IPS-NIHi7 (cell line): ENCODE measurements around the gene SHKBP1.
"Not testable (repeated sequence)": the region's sequence is repeated elsewhere in the genome, so short reads cannot be mapped to it uniquely, and the experiment has no call there.

ENCODE experiments used
- DNase-seq: peaks from one replicate; pipeline ENCODE4 v3.0.0; 2012; ENCODE audit warnings: mixed read lengths; ENCODE audit errors: extremely low spot score

SHKBP1 gene

DNA sequence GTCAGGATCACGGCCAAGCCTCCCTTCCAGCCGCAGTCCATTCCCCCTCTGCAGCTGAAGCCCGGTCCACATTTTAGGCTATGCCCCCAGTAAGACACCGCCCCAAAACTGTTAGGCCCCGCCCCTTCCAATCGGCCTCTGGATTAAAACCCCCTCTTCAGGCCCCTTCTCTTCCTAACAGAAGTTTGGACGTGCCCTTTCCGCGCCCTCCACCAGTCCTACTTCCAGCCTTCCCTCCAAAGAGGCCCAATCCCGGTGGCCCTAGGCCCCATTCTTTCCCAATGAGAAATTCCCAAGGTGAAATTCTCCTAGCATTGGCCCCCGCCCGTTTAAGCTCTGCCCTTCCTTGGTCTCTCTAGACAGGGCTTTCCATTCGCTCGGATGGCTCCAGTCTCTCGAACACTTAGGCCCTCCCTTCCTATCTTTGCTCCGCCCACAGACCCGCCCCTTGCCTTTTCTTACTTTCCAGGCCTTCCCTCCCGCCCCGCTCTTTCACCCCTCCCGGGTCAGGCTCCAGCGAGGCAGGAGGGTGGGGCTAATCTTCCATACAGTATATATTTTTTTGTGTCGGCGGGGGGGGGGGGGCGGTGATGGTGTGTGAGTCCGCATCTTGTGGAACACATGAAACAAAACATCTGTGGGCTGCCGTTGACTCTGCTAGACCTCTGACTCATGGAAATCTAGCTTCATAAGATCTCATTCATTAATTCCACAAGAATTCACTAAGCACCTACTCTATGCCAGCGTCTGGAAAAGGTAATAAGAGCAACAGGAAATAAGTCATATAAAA lies 38.1 kb downstream of the SHKBP1 start:
- DNase-seq: peak; percentile 89

DNA sequence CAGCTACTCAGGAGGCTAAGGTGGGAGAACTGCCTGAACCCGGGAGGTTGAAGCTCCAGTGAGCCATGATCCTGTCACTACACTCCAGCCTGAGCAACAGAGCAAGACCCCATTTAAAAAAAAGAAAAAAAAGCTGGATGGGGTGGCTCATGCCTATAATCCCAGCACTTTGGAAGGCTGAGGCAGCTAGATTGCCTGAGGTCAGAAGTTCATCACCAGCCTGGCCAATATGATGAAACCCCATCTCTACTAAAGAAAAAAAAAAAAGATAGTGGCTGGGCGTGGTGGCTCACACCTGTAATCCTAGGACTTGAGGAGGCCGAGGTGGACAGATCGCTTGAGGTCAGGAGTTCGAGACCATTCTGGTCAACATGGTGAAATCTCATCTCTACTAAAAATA lies 39.5 kb downstream of the SHKBP1 start:
- DNase-seq: no peak

DNA sequence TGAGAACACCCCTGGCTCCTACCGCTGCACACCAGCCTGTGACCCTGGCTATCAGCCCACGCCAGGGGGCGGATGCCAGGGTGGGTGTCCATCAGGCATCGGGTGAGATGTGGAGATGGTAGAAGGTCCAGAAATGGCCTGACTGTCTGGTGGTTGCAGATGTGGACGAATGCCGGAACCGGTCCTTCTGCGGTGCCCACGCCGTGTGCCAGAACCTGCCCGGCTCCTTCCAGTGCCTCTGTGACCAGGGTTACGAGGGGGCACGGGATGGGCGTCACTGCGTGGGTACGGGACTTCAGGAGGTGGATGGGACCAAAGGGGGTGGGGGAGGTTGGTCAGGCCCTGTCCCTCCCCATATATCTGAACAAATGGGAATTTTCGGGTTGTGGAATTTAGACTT lies 40.3 kb downstream of the SHKBP1 start:
- no peak for DNase-seq

DNA sequence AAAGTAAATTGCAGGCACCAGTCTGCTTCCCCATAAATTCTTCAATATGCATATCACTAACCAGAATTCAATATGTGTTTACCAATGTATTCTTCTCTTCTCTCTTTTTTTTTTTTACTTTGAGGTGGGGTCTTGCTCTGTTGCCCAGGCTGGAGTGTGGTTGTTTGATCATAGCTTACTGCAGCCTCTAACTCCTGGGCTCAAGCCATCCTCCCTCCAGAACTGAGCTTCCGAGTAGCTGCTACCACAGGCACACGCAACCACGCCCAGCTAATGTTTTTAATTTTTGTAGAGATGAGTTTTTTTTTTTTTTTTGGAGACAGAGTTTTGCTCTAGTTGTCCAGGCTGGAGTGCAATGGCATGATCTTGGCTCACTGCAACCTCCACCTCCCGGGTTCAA lies 41.3 kb downstream of the SHKBP1 start:
- no peak for DNase-seq

DNA sequence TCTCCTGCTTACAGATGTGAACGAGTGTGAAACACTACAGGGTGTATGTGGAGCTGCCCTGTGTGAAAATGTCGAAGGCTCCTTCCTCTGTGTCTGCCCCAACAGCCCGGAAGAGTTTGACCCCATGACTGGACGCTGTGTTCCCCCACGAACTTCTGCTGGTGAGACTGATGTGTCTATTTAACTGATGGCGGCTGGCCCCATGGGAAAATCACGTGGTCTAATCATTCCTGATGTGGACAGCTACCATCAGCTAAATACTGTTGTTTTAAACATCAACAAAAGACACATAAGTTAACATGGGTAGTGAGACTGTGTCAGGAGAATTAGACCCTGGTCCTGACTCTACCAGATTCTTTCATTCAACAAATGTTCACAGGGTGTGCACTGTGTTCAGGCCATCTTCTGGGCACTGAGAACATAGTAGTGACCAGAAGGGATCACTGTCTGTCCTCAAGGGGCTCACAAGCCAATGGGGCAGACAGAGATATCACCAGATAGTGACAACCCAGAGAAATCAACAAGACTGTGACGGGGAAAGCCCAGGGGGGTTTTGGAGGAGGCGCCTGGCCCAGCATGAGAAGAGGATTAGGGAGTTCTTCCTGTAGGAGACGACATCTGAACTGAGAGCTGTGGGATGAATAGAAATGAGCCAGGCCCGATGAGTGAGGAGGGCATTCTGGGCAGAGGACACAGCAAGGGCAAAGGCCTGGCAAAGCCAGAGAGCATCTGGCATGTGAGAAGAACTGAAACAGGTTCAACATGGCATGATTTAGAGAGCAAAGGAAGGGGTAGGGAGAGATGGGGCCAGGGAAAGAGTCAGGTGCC lies 42.9 kb downstream of the SHKBP1 start:
- DNase-seq: no peak

DNA sequence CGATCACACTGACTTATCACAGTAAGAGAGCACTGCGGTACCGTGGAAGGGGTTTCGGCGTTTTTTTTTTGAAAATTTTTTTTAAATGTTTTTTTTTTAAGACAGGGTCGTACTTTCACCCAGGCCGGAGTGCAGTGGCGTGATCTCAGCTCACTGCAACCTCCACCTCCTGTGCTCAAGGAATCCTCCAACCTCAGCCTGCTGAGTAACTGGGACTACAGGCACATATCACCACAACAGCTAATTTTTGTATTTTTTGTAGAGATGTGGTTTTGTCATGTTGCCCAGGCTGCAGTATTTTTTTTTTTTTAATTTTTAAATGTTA lies 43.5 kb downstream of the SHKBP1 start:
- no peak for DNase-seq

DNA sequence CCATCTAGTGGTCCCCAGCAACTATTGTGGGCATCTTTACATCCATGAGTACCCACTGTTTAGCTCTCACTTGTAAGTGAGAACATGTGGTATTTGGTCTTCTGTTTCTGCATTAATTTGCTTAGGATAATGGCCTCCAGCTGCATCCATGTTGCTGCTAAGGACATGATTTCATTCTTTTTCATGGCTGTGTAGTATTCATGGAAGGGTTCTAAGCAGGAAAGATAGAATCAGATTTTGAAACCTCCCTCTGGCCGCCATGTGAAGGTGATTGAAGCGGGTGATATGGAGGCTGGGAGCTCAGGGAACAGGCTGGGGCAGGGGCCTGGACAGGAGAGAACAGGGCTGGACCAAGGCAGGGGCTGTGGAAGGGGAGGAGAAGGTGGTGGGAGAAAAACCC lies 44.6 kb downstream of the SHKBP1 start:
- DNase-seq: no peak

DNA sequence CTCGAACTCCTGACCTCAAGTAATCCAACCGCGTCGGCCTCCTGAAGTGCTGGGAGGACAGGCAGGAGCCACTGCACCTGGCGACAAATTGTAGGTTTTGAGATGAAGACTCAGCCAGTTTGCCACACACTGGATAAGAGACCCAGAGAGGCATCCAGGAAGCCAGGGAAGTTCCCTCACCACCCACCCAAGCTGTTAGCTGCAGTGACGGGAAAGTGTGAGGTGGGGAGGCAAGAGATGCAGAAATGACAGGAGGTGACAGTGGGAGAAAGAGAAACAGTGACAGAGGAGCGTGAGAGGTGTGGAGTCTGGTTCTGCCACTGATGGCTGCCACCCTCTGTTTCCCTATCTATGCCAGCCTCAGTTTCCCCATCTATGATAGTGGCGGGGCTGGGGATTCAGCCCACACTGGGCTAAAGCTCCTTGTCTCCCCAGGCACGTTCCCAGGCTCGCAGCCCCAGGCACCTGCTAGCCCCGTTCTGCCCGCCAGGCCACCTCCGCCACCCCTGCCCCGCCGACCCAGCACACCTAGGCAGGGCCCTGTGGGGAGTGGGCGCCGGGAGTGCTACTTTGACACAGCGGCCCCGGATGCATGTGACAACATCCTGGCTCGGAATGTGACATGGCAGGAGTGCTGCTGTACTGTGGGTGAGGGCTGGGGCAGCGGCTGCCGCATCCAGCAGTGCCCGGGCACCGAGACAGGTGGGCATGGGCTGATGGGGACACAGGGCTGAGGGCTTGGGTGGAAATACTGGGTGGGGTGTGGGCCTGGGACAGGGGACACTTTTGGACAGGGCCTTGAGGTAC lies 45.5 kb downstream of the SHKBP1 start:
- no peak for DNase-seq

DNA sequence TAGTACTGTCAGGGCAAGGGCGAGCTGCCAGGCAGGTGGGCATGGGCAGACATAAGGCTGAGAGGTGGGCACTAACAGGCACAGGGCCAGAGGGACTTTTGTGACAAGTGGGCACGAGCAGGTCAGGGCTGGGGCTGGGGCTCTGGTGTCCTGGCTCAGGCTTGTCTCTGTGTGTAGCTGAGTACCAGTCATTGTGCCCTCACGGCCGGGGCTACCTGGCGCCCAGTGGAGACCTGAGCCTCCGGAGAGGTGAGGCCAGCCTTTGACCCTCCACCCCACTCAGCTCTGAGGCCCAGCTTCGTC lies 46.1 kb downstream of the SHKBP1 start:
- no peak for DNase-seq

DNA sequence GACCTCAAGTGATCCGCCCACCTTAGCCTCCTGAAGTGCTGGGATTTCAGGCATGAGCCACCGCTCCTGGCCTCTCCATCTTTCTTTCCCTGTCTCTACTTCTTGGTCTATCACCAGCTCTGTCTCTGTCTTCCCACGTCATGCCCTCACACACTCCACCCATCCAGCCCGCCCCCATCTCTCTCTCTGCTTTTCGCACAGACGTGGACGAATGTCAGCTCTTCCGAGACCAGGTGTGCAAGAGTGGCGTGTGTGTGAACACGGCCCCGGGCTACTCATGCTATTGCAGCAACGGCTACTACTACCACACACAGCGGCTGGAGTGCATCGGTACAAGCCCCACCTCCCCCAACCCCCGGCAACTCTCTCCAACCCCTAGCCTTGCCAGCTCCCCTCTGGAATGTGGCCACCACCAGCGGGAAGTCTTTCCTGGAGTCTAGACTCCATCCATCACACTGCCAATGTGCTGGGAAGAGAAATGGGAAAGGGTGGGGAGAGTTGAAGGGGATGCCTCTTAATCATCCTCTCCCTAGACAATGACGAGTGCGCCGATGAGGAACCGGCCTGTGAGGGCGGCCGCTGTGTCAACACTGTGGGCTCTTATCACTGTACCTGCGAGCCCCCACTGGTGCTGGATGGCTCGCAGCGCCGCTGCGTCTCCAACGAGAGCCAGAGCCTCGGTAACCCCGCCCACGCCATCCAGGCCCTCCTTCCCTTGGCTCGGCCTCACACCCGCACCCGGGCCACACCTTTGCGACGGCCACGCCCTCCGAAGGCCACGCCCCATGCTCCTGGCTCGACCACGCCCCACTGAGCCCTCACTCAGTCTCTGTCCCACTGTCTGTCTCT lies 47.0 kb downstream of the SHKBP1 start:
- peak; percentile 98 for DNase-seq

DNA sequence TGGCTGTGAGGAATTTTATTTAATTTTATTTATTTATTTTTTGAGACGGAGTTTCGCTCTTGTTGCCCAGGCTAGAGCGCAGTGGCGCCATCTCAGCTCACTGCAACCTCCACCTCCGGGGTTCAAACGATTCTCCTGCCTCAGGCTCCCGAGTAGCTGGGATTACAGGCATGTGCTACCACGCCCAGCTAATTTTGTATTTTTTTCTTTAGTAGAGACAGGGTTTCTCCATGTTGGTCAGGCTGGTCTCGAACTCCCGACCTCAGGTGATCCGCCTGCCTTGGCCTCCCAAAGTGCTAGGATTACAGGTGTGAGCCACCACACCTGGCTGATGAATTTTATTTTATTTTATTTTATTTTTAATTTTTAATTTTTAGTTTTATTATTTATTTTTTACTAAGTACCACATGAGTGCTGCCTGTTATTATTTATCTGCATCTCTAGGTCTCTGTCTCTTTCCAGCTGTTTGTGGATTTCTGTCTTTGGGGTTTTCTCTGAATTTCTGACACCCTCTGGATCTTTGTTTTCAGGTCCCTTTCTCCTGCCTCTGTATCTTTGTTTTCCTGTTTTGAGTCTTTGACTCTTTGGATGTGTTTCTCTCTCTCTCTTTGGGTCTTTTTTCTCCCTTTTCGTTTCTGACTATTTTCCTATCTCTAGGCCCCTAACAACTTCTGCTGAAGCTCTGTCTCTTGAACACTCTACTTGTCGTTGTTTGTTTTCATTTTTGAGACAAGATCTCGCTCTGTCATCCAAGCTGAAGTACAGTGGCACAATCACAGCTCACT lies 47.9 kb downstream of the SHKBP1 start:
- DNase-seq: not testable (repeated sequence)

DNA sequence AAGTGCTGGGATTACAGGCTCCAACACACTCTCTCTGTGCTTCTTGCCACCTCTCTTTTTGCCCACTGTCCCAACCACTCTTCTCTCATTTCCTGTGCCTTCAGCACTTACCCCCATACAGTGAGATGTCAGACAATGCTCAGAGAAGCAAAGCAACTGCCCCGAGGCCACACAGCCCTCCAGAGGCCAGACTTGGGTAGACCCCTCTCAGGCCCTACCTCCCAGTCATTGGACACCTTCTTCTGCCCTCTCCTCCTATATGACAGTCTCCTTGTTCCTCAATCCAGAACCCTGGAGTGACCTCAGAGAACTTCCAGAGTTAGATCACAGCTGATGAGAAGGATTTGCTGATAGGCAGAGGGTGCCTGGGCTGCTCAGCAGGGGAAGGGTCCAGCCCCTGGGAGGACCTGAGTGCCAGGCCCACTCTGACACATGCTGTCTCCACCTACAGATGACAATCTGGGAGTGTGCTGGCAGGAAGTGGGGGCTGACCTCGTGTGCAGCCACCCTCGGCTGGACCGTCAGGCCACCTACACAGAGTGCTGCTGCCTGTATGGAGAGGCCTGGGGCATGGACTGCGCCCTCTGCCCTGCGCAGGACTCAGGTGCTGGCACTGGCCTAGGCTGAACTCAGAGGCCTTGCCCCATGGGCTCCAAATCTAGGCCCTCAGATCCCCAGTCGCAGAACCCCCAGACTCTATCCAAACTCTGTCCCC lies 48.9 kb downstream of the SHKBP1 start:
- DNase-seq: no peak

DNA sequence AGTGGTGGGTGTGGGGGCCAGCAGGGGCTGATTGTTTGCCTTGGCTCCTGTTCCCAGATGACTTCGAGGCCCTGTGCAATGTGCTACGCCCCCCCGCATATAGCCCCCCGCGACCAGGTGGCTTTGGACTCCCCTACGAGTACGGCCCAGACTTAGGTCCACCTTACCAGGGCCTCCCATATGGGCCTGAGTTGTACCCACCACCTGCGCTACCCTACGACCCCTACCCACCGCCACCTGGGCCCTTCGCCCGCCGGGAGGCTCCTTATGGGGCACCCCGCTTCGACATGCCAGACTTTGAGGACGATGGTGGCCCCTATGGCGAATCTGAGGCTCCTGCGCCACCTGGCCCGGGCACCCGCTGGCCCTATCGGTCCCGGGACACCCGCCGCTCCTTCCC lies 50.2 kb downstream of the SHKBP1 start:
- no peak for DNase-seq

DNA sequence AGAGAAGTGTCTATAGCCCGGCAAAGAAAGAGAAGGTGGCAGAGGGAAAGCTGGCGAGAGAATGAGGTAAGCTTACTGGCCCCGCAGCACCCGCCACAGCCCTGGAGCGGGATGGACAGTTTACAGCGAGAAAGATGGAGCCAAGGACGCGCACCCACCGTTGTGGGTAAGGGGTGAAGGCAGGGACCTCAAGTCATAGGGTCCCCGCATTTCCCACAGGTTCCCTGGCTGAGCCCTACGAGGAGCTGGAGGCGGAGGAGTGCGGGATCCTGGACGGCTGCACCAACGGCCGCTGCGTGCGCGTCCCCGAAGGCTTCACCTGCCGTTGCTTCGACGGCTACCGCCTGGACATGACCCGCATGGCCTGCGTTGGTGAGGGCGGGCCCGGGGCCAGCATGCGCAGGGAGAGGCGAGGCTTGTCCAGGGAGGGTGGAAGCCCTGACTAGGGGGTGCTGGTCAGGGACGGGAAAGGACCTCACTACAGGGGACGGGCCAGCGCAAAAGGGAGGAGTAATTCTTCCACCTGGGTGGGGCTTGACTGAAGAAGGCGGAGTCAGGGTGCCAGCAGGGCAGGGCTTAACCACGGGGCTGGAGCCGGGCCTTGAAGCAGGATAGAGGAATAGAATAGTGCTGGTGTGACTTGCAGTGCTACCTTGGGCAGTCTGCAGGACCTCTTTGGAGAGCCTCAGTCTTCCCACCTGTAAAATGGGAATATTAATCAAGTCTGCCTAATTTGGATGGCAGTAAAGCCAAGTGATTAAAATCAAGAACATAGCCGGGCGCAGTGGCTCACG lies 51.0 kb downstream of the SHKBP1 start:
- DNase-seq: peak; percentile 22

DNA sequence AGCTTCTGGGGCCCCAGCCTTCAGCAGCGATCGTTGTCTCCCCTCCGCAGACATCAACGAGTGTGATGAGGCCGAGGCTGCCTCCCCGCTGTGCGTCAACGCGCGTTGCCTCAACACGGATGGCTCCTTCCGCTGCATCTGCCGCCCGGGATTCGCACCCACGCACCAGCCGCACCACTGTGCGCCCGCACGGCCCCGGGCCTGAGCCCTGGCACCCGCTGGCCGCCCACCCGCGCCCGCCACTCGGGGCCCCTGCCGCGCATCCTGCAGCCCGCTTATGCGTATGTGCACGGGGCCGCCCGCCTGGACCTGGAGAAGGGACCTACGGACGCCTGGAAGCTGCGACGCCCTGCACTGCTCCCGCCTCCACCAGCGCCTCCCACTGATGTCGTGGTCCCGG lies 52.7 kb downstream of the SHKBP1 start:
- DNase-seq: no peak

DNA sequence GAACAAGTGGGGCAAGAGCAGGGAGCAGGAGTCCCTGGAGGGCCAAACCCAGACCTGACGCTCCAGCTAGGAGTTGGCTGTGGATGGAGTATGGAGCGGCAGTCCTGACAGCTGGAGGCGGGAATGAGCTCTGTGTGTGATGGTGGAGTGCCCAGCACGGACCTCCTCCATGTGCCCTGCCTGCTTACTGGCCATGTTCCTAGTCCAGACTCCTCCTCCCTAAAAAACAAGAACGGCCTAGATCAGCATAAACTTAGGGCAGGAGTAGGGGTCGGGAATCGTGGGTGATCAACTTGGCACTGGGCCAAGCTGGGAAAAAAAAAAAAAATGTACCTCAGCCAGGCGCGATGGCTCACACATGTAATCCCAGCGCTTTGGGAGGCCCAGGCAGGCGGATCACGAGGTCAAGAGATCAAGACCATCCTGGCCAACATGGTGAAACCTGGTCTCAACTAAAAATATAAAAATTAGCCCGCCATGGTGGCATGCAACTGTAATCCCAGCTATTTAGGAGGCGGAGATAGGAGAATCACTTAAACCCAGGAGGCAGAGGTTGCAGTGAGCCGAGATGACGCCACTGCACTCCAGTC lies 54.0 kb downstream of the SHKBP1 start:
- DNase-seq: no peak

DNA sequence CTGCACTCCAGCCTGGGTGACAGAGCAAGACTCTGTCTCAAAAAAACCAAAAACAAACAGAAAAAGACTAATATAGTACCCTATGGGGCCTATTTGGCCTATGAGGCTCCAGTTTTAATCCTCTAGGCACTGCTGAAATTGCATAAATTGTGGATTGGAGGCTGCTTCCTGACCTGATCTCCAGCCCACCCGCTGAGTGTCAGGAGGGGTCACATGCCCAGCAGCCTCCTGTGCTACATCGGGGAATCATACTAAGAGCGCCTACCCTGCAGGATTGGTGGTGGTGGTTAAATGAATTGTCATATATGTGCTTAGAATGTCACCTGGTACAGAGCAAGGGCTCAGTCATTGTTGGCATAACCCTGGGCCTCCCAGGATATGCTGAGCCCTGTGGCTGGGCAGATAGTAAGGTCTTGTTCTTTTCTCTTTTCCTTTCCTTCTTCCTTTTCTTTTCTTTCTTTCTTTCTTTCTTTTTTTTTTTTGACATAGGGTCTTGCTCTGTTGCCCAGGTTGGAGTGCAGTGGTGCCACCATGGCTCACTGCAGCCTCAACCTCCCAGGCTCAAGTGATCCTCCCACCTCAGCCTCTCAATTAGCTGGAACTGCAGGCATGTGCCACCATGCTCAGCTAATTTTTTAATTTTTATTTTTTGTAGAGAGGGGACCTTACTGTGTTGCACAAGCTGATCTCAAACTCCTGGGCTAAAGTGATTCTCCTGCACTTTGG lies 55.8 kb downstream of the SHKBP1 start:
- DNase-seq: no peak

DNA sequence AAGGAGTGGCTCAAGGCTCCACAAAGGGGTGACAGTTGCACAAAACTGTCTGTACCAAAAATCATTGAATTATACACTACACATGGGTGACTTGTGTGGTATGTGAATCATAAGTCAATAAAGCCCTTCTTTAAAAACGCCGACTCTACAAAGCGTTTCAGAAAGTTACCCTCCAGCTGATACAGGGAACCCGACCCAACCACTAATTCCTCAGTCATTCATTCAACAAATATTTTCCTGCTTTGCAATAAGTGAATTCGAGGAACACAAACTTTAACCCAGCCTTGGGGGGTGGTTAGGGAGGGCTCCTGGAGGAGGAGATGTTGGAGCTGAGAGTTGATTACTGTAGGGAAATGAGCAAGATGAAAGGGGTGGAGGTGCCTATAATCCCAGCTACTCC lies 56.5 kb downstream of the SHKBP1 start:
- no peak for DNase-seq
